H54 (cell line): Measurements from ENCODE around the gene SLC15A1.

Experiments used
- DNase-seq: peaks from one replicate; pipeline ENCODE4 v3.0.0; 2011; ENCODE audit warnings: low spot score, mixed read lengths; ENCODE audit not compliant: insufficient read length
- FAIRE-seq: peaks from 3 replicates; lab custom pipeline; 2011; peaks lifted over from hg19 to GRCh38; lab: Jason Lieb, UNC
- POLR2A ChIP-seq: IDR thresholded peaks from 2 replicates; pipeline ENCODE4 v1.6.1; 2011; ENCODE audit warnings: low read depth, mild to moderate bottlenecking, low read length

Gene SLC15A1

GRCh38 chr13:98685146-98685545 lies 67.3 kb downstream of the SLC15A1 start:
- FAIRE-seq (no peak), DNase-seq (no peak)
- no peak for TF ChIP-seq POLR2A

DNA sequence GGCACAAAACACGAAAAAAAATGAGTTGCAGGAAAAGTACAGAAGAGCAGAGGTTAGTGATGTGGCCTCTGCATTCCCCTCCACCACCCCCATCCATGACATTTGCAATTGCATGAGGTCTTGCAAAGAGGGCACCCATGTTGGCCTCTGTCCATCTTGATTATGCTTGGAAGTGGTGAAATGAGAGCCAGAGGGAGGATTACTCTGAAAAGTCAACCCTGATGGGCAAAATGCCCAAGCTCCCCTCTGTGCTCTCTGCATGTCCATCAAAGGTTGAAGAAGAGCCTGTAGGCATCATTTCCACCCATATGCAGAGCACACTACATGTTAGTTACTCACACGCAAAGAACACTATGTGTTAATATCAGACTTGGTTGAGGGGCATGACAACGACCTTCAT lies 71.4 kb downstream of the SLC15A1 start:
- TF ChIP-seq POLR2A: no peak
- DNase-seq (no peak), FAIRE-seq (no peak)

DNA sequence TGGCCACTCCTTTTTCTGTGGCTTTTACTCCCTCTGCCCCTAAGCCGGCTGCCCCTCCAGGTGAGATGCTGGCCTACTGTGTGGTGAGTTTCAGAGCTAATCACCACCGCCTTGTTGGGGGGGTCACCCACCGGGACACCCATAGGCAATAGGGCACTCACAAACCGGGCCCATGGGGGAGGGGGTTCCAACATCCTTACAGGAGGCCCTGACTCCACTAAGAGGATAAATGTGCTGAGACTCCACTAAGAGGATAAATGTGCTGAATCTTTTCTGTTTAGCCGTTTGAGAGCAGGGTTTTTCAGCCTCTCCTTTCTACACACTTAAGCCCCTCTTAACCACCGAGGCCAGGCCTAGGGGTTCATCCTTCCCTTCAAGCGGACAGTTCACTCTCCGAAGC lies 73.7 kb downstream of the SLC15A1 start:
- TF ChIP-seq POLR2A: no peak
- no peak for FAIRE-seq

DNA sequence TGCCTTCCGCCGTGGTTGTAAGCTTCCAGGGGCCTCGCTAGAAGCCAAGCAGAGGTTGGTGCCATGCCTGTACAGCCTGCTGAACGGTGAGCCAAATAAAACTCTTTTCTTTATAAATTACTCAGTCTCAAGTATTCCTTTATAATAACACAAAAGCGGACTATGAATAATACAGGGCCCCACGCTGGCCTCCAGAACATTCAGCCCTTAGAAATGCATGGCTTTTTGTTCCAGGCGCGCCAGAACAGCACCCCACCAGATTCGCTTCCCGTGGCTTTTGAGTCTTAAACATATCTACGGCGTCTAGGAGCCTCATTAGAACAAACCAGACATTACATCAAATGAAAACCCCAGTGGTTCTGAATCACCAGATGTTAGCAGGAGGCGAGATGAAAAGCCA lies 75.1 kb downstream of the SLC15A1 start:
- no peak for TF ChIP-seq POLR2A

More for the DNA sequence above, 73.7 kb downstream of the SLC15A1 start:
- DNase-seq: no peak

DNA sequence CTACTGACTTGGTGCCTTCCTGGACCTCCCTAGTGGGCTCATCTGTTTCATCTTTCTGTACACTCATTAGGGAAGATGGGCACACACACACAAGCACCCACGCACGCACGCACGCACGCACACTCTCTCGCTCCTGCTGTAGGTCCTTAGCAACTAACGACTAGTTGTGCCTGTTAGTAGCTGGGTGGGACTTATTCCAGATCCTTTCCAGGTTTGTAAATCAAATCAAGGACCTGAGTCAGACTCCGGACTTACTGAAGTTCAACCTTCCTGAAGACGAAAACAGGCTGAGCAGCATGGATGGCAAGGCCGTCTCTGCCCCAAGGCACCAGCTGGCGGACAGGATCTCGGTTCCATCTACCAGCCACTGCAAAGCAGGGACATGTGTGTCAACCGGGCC lies 76.2 kb downstream of the SLC15A1 start:
- no peak for TF ChIP-seq POLR2A
- FAIRE-seq: no peak
- no peak for DNase-seq

More for the DNA sequence above, 75.1 kb downstream of the SLC15A1 start:
- DNase-seq (no peak), FAIRE-seq (no peak)

- DNase-seq (no peak), FAIRE-seq (no peak)
- no peak for TF ChIP-seq POLR2A
Observed at GRCh38 chr13:98675837-98676236, 76.6 kb downstream of the SLC15A1 start.

GRCh38 chr13:98675066-98675465 lies 77.4 kb downstream of the SLC15A1 start:
- DNase-seq (no peak), FAIRE-seq (no peak)

DNA sequence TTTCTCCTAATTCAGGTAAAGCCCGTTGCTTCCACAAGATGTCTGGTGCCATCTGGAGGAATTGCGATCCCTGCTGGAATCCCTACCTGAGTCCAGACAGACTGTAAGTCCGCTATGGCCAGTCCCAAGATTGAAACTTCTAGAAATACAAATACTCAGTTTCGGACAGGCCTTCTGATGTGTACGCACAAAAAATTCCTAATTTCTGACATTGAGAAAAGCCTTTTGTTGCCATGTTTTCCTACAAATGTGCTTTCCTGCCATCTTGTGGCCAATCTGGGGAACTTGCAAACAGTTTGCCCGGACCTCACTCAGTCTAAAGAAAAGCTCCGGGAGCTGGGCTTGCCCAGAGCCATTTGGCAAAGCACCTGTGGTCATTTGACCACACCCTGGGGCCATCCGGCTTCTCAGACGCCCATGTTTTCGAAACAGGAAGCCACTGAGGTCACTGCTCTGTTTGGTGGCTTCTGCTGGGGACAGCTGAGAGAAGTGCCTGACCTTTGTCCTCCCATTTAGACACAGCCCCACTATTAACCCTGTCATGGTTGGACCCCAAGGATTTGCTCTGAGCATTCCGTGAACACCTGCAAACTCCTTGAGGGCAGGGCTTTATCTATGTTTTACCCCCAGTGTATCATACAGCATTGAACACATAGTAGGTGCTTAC lies 79.4 kb downstream of the SLC15A1 start:
- TF ChIP-seq POLR2A: no peak
- DNase-seq (peak; percentile 92), FAIRE-seq (peak; percentile 94)

More at GRCh38 chr13:98675066-98675465, 77.4 kb downstream of the SLC15A1 start:
- no peak for TF ChIP-seq POLR2A

DNA sequence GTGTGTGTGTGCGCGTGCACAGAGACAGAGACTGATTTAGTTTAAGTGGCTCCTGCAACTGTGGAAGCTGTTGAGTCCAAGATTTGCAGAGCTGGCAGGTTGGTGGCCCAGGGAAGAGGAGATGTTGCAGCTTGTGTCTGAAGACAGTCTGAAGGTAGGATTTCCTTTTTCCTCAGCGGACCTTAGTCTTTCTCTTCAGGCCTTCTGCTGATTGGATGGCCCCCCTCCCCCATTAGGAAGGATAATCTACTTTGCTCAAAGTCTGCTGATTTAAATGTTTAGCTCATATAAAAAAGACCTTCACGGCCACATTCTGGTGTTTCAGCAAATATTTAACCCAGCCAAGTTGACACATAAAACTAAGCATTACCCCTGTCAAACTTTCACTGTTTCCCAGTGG lies 84.3 kb downstream of the SLC15A1 start:
- FAIRE-seq: no peak
- no peak for TF ChIP-seq POLR2A
- no peak for DNase-seq

DNA sequence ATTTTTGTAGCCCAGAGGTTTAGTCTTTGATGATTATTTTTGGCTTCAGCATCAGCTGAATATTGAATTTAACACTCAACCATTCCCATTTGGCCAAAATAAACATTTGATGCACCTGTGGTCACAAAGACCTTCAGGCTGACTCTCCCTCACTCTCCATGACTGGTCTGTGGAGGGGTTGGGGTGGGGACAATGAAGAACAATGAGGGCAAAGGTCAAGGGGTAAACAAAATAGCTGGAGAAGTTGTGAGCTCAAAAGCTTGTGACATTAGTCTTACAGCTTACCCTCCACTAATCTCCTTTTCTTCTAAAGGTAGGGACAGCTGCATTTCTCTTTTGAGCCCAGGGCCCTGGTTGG lies 86.9 kb downstream of the SLC15A1 start:
- no peak for TF ChIP-seq POLR2A
- FAIRE-seq (peak; percentile 66), DNase-seq (no peak)

DNA sequence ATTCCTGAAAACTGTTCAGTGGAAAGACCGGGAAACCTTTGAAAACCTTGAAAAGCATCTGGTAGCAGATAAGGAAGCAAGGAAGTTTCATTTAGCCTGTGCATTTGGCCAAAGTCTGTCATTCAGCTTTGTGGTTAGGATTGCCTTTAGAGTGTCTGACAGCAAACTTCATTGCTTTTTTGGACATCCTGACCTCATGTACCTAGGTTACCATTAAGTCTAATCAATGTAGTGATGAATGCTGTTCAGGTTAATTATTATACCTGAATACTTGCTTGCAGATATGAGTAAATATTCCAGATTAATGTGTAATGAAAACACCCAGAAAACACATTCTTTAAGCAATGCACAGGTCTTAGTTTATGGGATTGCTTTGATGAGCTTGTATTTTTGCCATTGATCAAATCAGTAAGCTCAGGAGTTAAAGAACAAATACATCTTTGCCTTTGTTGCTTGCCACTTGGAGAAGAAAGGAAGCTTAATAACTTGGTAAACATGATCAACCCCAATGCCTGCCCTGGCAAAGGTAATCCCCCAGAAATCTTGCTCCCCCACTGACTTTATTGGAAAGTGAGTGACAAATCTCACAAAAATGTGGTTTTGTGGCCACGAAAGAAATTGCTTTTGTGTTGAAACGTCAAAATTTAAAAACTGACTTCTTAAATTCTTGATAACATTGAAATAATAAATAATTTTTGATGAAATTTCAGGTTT lies 87.4 kb downstream of the SLC15A1 start:
- FAIRE-seq (peak; percentile 75), DNase-seq (no peak)
- no peak for TF ChIP-seq POLR2A

GRCh38 chr13:98664510-98664909 lies 88.0 kb downstream of the SLC15A1 start:
- no peak for TF ChIP-seq POLR2A
- FAIRE-seq (no peak), DNase-seq (no peak)

DNA sequence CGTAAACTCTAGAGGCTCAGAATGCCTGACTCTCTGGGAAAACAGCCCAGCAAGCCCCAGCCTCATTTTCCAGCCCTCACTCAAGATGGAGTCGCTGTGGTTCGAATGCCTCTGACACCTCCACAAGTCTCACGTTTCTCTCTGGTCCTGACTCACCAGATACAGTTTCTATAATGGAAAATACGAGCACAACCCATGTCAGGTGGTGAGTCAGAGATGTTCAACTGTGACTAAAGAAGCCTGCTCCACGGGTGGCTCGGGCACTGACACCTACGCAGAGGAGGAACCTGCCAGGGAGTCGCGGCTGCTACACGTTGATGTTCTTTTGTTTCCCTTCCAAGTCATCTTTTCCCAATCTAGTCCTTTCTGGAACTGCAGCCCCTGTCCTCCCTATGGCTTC lies 88.4 kb downstream of the SLC15A1 start:
- DNase-seq (peak; percentile 80), FAIRE-seq (peak; percentile 97)
- TF ChIP-seq POLR2A: no peak

DNA sequence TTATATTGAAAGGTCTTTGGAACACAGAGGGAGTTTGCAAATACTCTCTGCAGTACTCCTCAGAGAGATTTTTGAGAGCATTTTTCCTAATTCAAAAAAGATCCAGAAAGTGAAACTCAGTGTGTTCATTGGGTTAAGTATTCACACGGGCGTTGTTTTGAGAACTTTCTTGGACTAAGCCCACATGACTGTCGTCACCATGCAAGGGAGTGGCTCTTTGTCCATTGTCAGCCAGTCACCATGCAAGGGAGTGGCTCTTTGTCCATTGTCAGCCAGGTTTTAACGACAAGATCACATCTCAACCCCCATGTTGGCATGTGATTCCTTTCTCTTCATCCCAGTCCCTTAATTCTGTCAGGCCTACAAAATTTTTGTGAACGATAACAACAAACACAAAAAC lies 94.3 kb downstream of the SLC15A1 start:
- TF ChIP-seq POLR2A: no peak
- DNase-seq: no peak
- no peak for FAIRE-seq
